GM19035 (cell line): Measurements from ENCODE around the gene RDH8.
"Not testable (repeated sequence)": the region's sequence is repeated elsewhere in the genome, so short reads cannot be mapped to it uniquely, and the experiment has no call there.

Experiments used
- ATAC-seq: cut with Tn5 transposase; IDR thresholded peaks from one replicate; pipeline ENCODE4 v1.9.1; 2021; ENCODE audit not compliant: unreplicated experiment

RDH8 gene

GRCh38 chr19:10005632-10006334, 7.5 kb upstream of the RDH8 start:
- no peak for ATAC-seq

- no peak for ATAC-seq
These were observed 7.0 kb upstream of the RDH8 start for GRCh38 chr19:10006335-10006708.

GRCh38 chr19:10006752-10007323, 6.4 kb upstream of the RDH8 start:
- no peak for ATAC-seq

- ATAC-seq, result no peak
These were observed 5.7 kb upstream of the RDH8 start for GRCh38 chr19:10007371-10008183.

GRCh38 chr19:10008184-10008765, 5.0 kb upstream of the RDH8 start:
- no peak for ATAC-seq

GRCh38 chr19:10009714-10010224, 3.5 kb upstream of the RDH8 start:
- no peak for ATAC-seq

- no peak for ATAC-seq
These were observed 3.0 kb upstream of the RDH8 start, which contains the start of gene COL5A3 for GRCh38 chr19:10010247-10010691. TSS of gene COL5A3 (minus strand) at chr19:10010504. CDS start at chr19:10010385, 119 bp downstream.

GRCh38 chr19:10010939-10011338, 2.3 kb upstream of the RDH8 start:
- no peak for ATAC-seq

- no peak for ATAC-seq
These were observed 1.3 kb upstream of the RDH8 start for GRCh38 chr19:10011974-10012373.

- ATAC-seq, result no peak
These were observed 743 bp downstream of the RDH8 start for GRCh38 chr19:10013834-10014618.

- ATAC-seq, result no peak
These were observed 5.0 kb downstream of the RDH8 start for GRCh38 chr19:10018263-10018662.

- no peak for ATAC-seq
These were observed 5.5 kb downstream of the RDH8 start for GRCh38 chr19:10018786-10019185.

GRCh38 chr19:10019246-10019645, 6.0 kb downstream of the RDH8 start:
- ATAC-seq, result no peak

- no peak for ATAC-seq
These were observed 7.6 kb downstream of the RDH8 start for GRCh38 chr19:10020851-10021250.

GRCh38 chr19:10021446-10021845, 8.2 kb downstream of the RDH8 start:
- ATAC-seq, result no peak

GRCh38 chr19:10021863-10022262, 8.6 kb downstream of the RDH8 start:
- ATAC-seq, result no peak

- not testable (repeated sequence) for ATAC-seq
These were observed 9.8 kb downstream of the RDH8 start for GRCh38 chr19:10023096-10023495.

GRCh38 chr19:10026744-10027143, 13.5 kb downstream of the RDH8 start:
- no peak for ATAC-seq

- ATAC-seq, result no peak
These were observed 14.1 kb downstream of the RDH8 start for GRCh38 chr19:10027158-10027997.

- no peak for ATAC-seq
These were observed 20.3 kb downstream of the RDH8 start for GRCh38 chr19:10033614-10034013.
